C4-2B (cell line): ENCODE results near the gene C1RL.

Source experiments
- ZFX ChIP-seq: fragments of 450-650 bp; IDR thresholded peaks from 2 replicates; pipeline ENCODE4 v1.6.1; 2017
- TF ChIP-seq, protein P1 (sequence below): fragments of 450-650 bp; conservative IDR thresholded peaks from 2 replicates; pipeline ENCODE4 v1.5.1; 2017; ENCODE audit warnings: mild to moderate bottlenecking

DNA sequence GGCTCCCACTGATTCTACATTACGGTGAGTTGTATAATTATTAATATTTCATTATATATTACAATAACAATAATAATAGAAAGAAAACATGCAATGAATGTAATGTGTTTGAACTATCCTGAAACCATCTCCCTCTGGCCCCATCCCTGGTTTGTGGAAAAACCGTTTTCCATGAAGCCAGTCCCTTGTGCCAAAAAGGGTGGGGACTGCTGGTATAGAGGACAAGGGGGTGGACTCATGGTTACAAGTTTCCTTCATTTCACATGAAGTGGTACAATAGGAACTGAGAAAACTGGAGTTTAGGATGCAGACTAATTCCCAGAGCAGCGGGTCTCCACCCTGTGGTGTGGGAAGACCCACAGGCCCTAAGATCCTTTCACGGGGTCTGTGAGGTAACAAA lies 3.0 kb upstream of the C1RL start:
- TF ChIP-seq, protein P1, sequence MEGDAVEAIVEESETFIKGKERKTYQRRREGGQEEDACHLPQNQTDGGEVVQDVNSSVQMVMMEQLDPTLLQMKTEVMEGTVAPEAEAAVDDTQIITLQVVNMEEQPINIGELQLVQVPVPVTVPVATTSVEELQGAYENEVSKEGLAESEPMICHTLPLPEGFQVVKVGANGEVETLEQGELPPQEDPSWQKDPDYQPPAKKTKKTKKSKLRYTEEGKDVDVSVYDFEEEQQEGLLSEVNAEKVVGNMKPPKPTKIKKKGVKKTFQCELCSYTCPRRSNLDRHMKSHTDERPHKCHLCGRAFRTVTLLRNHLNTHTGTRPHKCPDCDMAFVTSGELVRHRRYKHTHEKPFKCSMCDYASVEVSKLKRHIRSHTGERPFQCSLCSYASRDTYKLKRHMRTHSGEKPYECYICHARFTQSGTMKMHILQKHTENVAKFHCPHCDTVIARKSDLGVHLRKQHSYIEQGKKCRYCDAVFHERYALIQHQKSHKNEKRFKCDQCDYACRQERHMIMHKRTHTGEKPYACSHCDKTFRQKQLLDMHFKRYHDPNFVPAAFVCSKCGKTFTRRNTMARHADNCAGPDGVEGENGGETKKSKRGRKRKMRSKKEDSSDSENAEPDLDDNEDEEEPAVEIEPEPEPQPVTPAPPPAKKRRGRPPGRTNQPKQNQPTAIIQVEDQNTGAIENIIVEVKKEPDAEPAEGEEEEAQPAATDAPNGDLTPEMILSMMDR, result no peak
- TF ChIP-seq ZFX, result no peak
